Sigmoid colon (tissue), 7 donors: ENCODE measurements around the gene RUFY1. TPM values are rescaled to one million over a fixed set of nuclear protein-coding genes. Genes with fewer than 3 reads are reported as not detected.

Source experiments
- DNase-seq: peaks from one replicate; pipeline ENCODE4 v3.0.0-alpha.2; 2019
- H3K27ac ChIP-seq, 4 donors: fragments of 200-600 bp; sonication (generic); one replicate each; pipeline ENCODE4 v1.5.1; 2016 to 2019; ENCODE audit warnings: mild to moderate bottlenecking in 1 of 4
- H3K27me3 ChIP-seq, 3 donors: fragments of 200-600 bp; sonication (generic); one replicate each; pipeline ENCODE4 v1.5.1; 2019; ENCODE audit warnings: mild to moderate bottlenecking in 1 of 3
- H3K36me3 ChIP-seq, 4 donors: fragments of 200-600 bp; sonication (generic); one replicate each; pipeline ENCODE4 v1.5.1; 2016 to 2019
- H3K4me1 ChIP-seq, 4 donors: fragments of 200-600 bp; sonication (generic); one replicate each; pipeline ENCODE4 v1.5.1; 2017 to 2019
- H3K4me3 ChIP-seq, 4 donors: fragments of 200-600 bp; sonication (generic); one replicate each; pipeline ENCODE4 v1.5.1; 2017 to 2019; ENCODE audit warnings: mild to moderate bottlenecking in 2 of 4, moderate library complexity in 1 of 4
- H3K9me3 ChIP-seq, 4 donors: fragments of 200-600 bp in 3 of 4; sonication (generic) in 3 of 4; one replicate each; pipeline versions ENCODE4 v1.5.1 to v1.6.1; 2013 to 2019
- CTCF ChIP-seq, 4 experiments: fragments of 450-650 bp in 3 of 4; fragments of 200-600 bp in 1 of 4; IDR thresholded peaks; one replicate each; pipeline ENCODE4 v1.5.1; 2016 to 2019; ENCODE audit warnings: antibody characterized with exemption in 4 of 4, mild to moderate bottlenecking in 3 of 4, moderate library complexity in 2 of 4
- EP300 ChIP-seq, 4 donors: sonication (generic); formaldehyde crosslinking; IDR thresholded peaks; one replicate each; pipeline ENCODE4 v1.6.1; 2017; ENCODE audit warnings: antibody characterized with exemption in 4 of 4
- POLR2A ChIP-seq, 2 donors: fragments of 450-650 bp; IDR thresholded peaks; one replicate each; pipeline ENCODE4 v1.6.1; 2016; ENCODE audit warnings: antibody characterized with exemption in 2 of 2, mild to moderate bottlenecking in 2 of 2, moderate library complexity in 2 of 2
- POLR2AphosphoS5 ChIP-seq, 4 donors: sonication (generic); formaldehyde crosslinking; IDR thresholded peaks; one replicate each; pipeline ENCODE4 v1.6.1; 2017; ENCODE audit warnings: antibody characterized with exemption in 4 of 4
- WGBS, 2 donors: extraction: QIAGEN DNeasy Blood & Tissue Kit; methylation state at CpG; one replicate each; pipeline ENCODE4 v1.1.7; 2013; 5-methylcytosine and 5-hydroxymethylcytosine counted together
- intact Hi-C: fragments of 100-400 bp; cut with DNase I; formaldehyde crosslinking; loops from one replicate; pipeline ENCODE4 v1.15.1; 2023
- polyA plus RNA-seq, 3 donors: library from polyadenylated mRNA; stranded (reverse); fragments of 200-250 nt; gene quantifications; one replicate each; pipeline ENCODE4 v1.2.3, GENCODE V29; 2013
- total RNA-seq, 4 donors: library from RNA; depleted of rRNA; stranded (reverse); fragments of >200 nt; gene quantifications; one replicate each; pipeline ENCODE4 v1.1.0, GENCODE V29; 2016
- donor health status: healthy with polysubstance abuse.
- donor health status: Bipolar disorder and iron deficiency.
- donor health status: healthy.

The RUFY1 gene
- total and polyA plus RNA-seq, 7 donors = 28.9 to 79.8 (median 34.2) TPM

GRCh38 chr5:179613460-179614071, 63.2 kb downstream of the RUFY1 start:
- 83 to 88% methylated on average over 8 of the region's 8 CpGs for WGBS, 2 donors
- H3K4me3 ChIP-seq = no peak overlapping the region
- no peaks in the 10 kb centered on the region for H3K27me3 ChIP-seq
- peak; percentile 54 for DNase-seq
- no peaks in the 10 kb centered on the region for H3K9me3 ChIP-seq
- intact Hi-C loops = no loop called here
- H3K27ac ChIP-seq = peak overlapping the region in 1 of 4 donors; percentile 13
- H3K4me1 ChIP-seq = peaks cover 0 to 78% (median 66%) of the 10 kb centered on the region in 4 donors
- no peak for TF ChIP-seq EP300 (IDR thresholded peaks at IDR 0.05)
- H3K36me3 ChIP-seq = peaks cover 43 to 98% (median 75%) of the 10 kb centered on the region in 4 donors

- peaks cover 0 to 83% (median 78%) of the 10 kb centered on the region in 4 donors for H3K4me1 ChIP-seq
- WGBS, 2 donors = 63 to 71% methylated on average over 8 of the region's 8 CpGs
- H3K27me3 ChIP-seq = no peaks in the 10 kb centered on the region
- H3K36me3 ChIP-seq = peaks cover 41 to 98% (median 75%) of the 10 kb centered on the region in 4 donors
- intact Hi-C loops = no loop called here
- peak overlapping the region in 1 of 4 donors; percentile 33 for H3K27ac ChIP-seq
- DNase-seq = peak; percentile 24
- H3K9me3 ChIP-seq = no peaks in the 10 kb centered on the region
- no peak for TF ChIP-seq POLR2A (IDR thresholded peaks at IDR 0.05)
- TF ChIP-seq POLR2AphosphoS5 (IDR thresholded peaks at IDR 0.05) = no peak
- no peak for TF ChIP-seq CTCF (IDR thresholded peaks at IDR 0.05)
- TF ChIP-seq EP300 (IDR thresholded peaks at IDR 0.05) = no peak
- H3K4me3 ChIP-seq = no peak overlapping the region
Observed at GRCh38 chr5:179614745-179615144, 64.4 kb downstream of the RUFY1 start.

- 53 to 67% methylated on average over 2 of the region's 2 CpGs for WGBS, 2 donors
- TF ChIP-seq POLR2AphosphoS5 (IDR thresholded peaks at IDR 0.05) = no peak
- no peak for TF ChIP-seq CTCF (IDR thresholded peaks at IDR 0.05)
- no peak for TF ChIP-seq EP300 (IDR thresholded peaks at IDR 0.05)
- no peak for TF ChIP-seq POLR2A (IDR thresholded peaks at IDR 0.05)
- H3K9me3 ChIP-seq = no peaks in the 10 kb centered on the region
- intact Hi-C loops = no loop called here
- peaks cover 0 to 83% (median 80%) of the 10 kb centered on the region in 4 donors for H3K4me1 ChIP-seq
- DNase-seq = no peak
- H3K27ac ChIP-seq = peak overlapping the region in 1 of 4 donors; percentile 33
- H3K27me3 ChIP-seq = no peaks in the 10 kb centered on the region
- H3K36me3 ChIP-seq = peaks cover 44 to 98% (median 76%) of the 10 kb centered on the region in 4 donors
- H3K4me3 ChIP-seq = no peak overlapping the region
Observed at GRCh38 chr5:179615203-179615602, 64.8 kb downstream of the RUFY1 start.

- Histone ChIP-seq H3K9me3 (no peaks in the 10 kb centered on the region), H3K27me3 (no peaks in the 10 kb centered on the region), H3K27ac (peak overlapping the region in 2 of 4 donors; percentile 12 to 33), H3K36me3 (peaks cover 45 to 98% (median 82%) of the 10 kb centered on the region in 4 donors), H3K4me3 (no peak overlapping the region), H3K4me1 (peaks cover 0 to 85% (median 79%) of the 10 kb centered on the region in 4 donors)
- WGBS, 2 donors = 82 to 88% methylated on average over 9 of the region's 9 CpGs
- peak; percentile 2 for DNase-seq
- intact Hi-C loops = no loop called here
- TF ChIP-seq POLR2AphosphoS5 (IDR thresholded peaks at IDR 0.05) (no peak), CTCF (IDR thresholded peaks at IDR 0.05) (no peak), EP300 (IDR thresholded peaks at IDR 0.05) (no peak), POLR2A (IDR thresholded peaks at IDR 0.05) (no peak)
Observed at GRCh38 chr5:179616002-179616594, 65.7 kb downstream of the RUFY1 start.

- Histone ChIP-seq H3K9me3 (no peaks in the 10 kb centered on the region), H3K4me3 (no peak overlapping the region), H3K27me3 (no peaks in the 10 kb centered on the region), H3K4me1 (peaks cover 0 to 81% (median 74%) of the 10 kb centered on the region in 4 donors), H3K27ac (peak overlapping the region in 1 of 4 donors; percentile 19), H3K36me3 (peaks cover 46 to 93% (median 77%) of the 10 kb centered on the region in 4 donors)
- 75 to 78% methylated on average over 7 of the region's 7 CpGs for WGBS, 2 donors
- TF ChIP-seq POLR2A (IDR thresholded peaks at IDR 0.05) (no peak), EP300 (IDR thresholded peaks at IDR 0.05) (no peak), CTCF (IDR thresholded peaks at IDR 0.05) (no peak), POLR2AphosphoS5 (IDR thresholded peaks at IDR 0.05) (no peak)
- intact Hi-C loops = no loop called here
- DNase-seq = peak; percentile 27
Observed at GRCh38 chr5:179617930-179618329, 67.6 kb downstream of the RUFY1 start.
